ENCODE measurements around the gene LHX4. TPM values are rescaled to one million over a fixed set of nuclear protein-coding genes. Genes with fewer than 3 reads are reported as not detected.

LHX4 gene
- total and polyA plus RNA-seq, 2 of the 13 experiments (the other 11 are each of a cell fraction or from before 2014, with no cell fraction given), result 0.03 to 0.07 TPM

DNA sequence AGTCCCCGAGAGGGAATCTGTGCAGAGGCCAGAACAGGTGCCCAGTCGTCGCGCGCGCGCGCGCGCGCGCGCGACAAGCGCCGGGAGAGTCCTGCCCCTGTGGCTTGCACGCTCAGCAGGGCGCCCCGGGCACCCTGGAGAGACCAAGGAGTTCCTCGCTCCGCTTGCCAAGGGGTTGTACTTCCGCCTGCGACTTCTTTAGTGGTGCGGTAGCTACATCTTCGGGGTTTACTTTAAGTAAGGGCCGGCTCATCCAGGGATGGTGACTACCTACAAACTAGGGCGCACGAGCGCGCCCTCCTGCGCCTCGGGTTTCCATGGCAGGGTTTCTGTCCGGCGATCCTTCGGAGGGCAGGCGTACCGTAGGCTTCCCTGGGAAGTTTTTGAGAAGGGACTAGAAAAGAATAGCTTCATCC lies 1.4 kb downstream of the LHX4 start:
- no peak overlapping the region for H3K9ac ChIP-seq (ENCODE audit: insufficient read depth, low read depth, low read length)
- no peak overlapping the region for H3K27ac ChIP-seq (ENCODE audit: extremely low read length, insufficient read depth, low read length)
- ATAC-seq (peak; percentile 14), DNase-seq (ENCODE audit: low spot score) (no peak), FAIRE-seq (no peak)
- H3K9me3 ChIP-seq (ENCODE audit: low read length), result no peaks in the 10 kb centered on the region
- H3K27me3 ChIP-seq (ENCODE audit: control insufficient read depth in 1 of 2, insufficient read depth in 2 of 2, low read length in 2 of 2), result peaks cover 18 to 83% of the 10 kb centered on the region in 2 experiments
- peak overlapping the region; percentile 84 for H3K4me2 ChIP-seq (ENCODE audit: low read depth, low read length)
- no TSS peak for BruUV-seq (replicated peaks)
- ChIA-PET CTCF (ENCODE audit: low intra/inter-chr PET ratio, low total read pairs) (no interaction called here), POLR2A (interaction anchor here (0.7 kb wide), 1 partner anchor 781 kb away, joined by 3 read pairs; no protein-coding TSS in a partner anchor)
- no peak overlapping the region for H2AFZ ChIP-seq (ENCODE audit: low read length)
- H3K79me2 ChIP-seq (ENCODE audit: insufficient read depth, low read length), result no peaks in the 10 kb centered on the region
- 7% methylated on average over 14 of the region's 37 CpGs for WGBS (ENCODE audit: low lambda C conversion rate)
- peaks cover 15% of the 10 kb centered on the region; the same call in 1 of the 2 replicates for H4K20me1 ChIP-seq (ENCODE audit: insufficient read depth, low read length)
- intact Hi-C loops (cut with micrococcal nuclease; ENCODE audit: unreplicated experiment) (no loop called here), in situ Hi-C loops (cut with HindIII; ENCODE audit: extremely low pct_ligation_motif_present, low pct_unique_long_range_greater_than_20kb) (no loop called here)
- H3K36me3 ChIP-seq (replicated peaks in 1 of 2; ENCODE audit: control insufficient read depth in 1 of 2, insufficient read depth in 2 of 2, low read length in 2 of 2), result no peaks in the 10 kb centered on the region
- TF ChIP-seq, protein P1, sequence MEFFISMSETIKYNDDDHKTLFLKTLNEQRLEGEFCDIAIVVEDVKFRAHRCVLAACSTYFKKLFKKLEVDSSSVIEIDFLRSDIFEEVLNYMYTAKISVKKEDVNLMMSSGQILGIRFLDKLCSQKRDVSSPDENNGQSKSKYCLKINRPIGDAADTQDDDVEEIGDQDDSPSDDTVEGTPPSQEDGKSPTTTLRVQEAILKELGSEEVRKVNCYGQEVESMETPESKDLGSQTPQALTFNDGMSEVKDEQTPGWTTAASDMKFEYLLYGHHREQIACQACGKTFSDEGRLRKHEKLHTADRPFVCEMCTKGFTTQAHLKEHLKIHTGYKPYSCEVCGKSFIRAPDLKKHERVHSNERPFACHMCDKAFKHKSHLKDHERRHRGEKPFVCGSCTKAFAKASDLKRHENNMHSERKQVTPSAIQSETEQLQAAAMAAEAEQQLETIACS (CRISPR knock-in tag; IDR thresholded peaks at IDR 0.05), result peak; percentile 44; the same call in 1 of the 2 replicates
- TF ChIP-seq, protein P2, sequence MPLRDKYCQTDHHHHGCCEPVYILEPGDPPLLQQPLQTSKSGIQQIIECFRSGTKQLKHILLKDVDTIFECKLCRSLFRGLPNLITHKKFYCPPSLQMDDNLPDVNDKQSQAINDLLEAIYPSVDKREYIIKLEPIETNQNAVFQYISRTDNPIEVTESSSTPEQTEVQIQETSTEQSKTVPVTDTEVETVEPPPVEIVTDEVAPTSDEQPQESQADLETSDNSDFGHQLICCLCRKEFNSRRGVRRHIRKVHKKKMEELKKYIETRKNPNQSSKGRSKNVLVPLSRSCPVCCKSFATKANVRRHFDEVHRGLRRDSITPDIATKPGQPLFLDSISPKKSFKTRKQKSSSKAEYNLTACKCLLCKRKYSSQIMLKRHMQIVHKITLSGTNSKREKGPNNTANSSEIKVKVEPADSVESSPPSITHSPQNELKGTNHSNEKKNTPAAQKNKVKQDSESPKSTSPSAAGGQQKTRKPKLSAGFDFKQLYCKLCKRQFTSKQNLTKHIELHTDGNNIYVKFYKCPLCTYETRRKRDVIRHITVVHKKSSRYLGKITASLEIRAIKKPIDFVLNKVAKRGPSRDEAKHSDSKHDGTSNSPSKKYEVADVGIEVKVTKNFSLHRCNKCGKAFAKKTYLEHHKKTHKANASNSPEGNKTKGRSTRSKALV (CRISPR knock-in tag; IDR thresholded peaks at IDR 0.05), result peak; percentile 99
- TF ChIP-seq, protein P3, sequence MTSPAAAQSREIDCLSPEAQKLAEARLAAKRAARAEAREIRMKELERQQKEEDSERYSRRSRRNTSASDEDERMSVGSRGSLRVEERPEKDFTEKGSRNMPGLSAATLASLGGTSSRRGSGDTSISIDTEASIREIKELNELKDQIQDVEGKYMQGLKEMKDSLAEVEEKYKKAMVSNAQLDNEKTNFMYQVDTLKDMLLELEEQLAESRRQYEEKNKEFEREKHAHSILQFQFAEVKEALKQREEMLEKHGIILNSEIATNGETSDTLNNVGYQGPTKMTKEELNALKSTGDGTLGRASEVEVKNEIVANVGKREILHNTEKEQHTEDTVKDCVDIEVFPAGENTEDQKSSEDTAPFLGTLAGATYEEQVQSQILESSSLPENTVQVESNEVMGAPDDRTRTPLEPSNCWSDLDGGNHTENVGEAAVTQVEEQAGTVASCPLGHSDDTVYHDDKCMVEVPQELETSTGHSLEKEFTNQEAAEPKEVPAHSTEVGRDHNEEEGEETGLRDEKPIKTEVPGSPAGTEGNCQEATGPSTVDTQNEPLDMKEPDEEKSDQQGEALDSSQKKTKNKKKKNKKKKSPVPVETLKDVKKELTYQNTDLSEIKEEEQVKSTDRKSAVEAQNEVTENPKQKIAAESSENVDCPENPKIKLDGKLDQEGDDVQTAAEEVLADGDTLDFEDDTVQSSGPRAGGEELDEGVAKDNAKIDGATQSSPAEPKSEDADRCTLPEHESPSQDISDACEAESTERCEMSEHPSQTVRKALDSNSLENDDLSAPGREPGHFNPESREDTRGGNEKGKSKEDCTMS (CRISPR knock-in tag; conservative IDR thresholded peaks at IDR 0.05), result no peak
- TF ChIP-seq HDAC6 (IDR thresholded peaks at IDR 0.05; ENCODE audit: low read depth, low read length), result peak; percentile 93; the same call in 1 of the 2 replicates
- no peak for TF ChIP-seq SMYD3 (CRISPR knock-in tag; IDR thresholded peaks at IDR 0.05)
- TF ChIP-seq, protein P4, sequence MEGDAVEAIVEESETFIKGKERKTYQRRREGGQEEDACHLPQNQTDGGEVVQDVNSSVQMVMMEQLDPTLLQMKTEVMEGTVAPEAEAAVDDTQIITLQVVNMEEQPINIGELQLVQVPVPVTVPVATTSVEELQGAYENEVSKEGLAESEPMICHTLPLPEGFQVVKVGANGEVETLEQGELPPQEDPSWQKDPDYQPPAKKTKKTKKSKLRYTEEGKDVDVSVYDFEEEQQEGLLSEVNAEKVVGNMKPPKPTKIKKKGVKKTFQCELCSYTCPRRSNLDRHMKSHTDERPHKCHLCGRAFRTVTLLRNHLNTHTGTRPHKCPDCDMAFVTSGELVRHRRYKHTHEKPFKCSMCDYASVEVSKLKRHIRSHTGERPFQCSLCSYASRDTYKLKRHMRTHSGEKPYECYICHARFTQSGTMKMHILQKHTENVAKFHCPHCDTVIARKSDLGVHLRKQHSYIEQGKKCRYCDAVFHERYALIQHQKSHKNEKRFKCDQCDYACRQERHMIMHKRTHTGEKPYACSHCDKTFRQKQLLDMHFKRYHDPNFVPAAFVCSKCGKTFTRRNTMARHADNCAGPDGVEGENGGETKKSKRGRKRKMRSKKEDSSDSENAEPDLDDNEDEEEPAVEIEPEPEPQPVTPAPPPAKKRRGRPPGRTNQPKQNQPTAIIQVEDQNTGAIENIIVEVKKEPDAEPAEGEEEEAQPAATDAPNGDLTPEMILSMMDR (CRISPR knock-in tag; IDR thresholded peaks at IDR 0.05), result 0 out of 2 replicates have a peak, but pooled peaks have one; percentile 4
- TF ChIP-seq HNRNPLL (IDR thresholded peaks at IDR 0.05; ENCODE audit: low read depth, low read length, poor library complexity, severe bottlenecking), result peak; percentile 26
- H3K4me3 ChIP-seq (replicated peaks in 1 of 3; ENCODE audit: insufficient read depth in 1 of 3, low read depth in 2 of 3, low read length in 3 of 3), result peak overlapping the region; percentile 36 to 69 (median 50); a peak in 4 of 6 replicates
- peaks cover 38% of the 10 kb centered on the region for H3K4me1 ChIP-seq (ENCODE audit: insufficient read depth, low read length)
